Adrenal gland (tissue), 5 donors: ENCODE measurements around the gene MAP3K12.

Experiments
- POLR2A ChIP-seq, 2 donors: fragments of 450-650 bp; IDR thresholded peaks; one replicate each; pipeline ENCODE4 v1.6.1; 2017; ENCODE audit warnings: antibody characterized with exemption in 2 of 2, mild to moderate bottlenecking in 2 of 2, moderate library complexity in 1 of 2
- TF ChIP-seq, protein P1 (sequence below), 6 experiments: fragments of 450-650 bp in 4 of 6; fragments of 200-600 bp in 2 of 6; sonication (generic) in 1 of 6; IDR thresholded peaks; 1 replicate in 5 of 6; 2 replicates in 1 of 6; pipeline versions ENCODE4 v1.5.1 to v1.8.0; 2016 to 2021; ENCODE audit warnings: antibody characterized with exemption in 6 of 6, mild to moderate bottlenecking in 2 of 6, moderate library complexity in 1 of 6
- donor health status: DM: no; HTN: no; CAD: no.

DNA sequence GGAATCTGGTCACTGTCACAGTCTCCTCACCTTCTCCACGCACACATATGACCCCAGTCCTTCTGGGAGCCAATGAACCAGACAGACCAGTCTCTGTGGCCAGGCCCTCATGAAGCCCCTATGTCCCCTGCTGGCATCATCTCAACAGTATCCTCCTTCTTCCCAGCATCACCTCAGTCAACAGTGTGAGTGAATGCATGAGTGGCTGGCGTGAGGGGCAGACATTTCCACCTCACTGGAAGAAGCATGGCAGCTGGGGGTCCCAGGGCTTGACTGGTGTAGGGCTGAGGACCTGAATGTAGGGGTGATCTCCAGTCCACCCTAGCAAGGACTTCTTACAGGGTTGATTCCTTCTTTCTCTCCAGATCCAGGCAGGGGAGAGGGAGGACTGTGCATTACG is 1.8 kb downstream of the MAP3K12 start:
- TF ChIP-seq, protein P1, sequence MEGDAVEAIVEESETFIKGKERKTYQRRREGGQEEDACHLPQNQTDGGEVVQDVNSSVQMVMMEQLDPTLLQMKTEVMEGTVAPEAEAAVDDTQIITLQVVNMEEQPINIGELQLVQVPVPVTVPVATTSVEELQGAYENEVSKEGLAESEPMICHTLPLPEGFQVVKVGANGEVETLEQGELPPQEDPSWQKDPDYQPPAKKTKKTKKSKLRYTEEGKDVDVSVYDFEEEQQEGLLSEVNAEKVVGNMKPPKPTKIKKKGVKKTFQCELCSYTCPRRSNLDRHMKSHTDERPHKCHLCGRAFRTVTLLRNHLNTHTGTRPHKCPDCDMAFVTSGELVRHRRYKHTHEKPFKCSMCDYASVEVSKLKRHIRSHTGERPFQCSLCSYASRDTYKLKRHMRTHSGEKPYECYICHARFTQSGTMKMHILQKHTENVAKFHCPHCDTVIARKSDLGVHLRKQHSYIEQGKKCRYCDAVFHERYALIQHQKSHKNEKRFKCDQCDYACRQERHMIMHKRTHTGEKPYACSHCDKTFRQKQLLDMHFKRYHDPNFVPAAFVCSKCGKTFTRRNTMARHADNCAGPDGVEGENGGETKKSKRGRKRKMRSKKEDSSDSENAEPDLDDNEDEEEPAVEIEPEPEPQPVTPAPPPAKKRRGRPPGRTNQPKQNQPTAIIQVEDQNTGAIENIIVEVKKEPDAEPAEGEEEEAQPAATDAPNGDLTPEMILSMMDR (IDR thresholded peaks at IDR 0.05) = no peak
- no peak for TF ChIP-seq POLR2A (IDR thresholded peaks at IDR 0.05)
